ENCODE results near the gene MCTP1.
"Not testable (repeated sequence)": the region's sequence is repeated elsewhere in the genome, so short reads cannot be mapped to it uniquely, and the experiment has no call there.

The MCTP1 gene

DNA sequence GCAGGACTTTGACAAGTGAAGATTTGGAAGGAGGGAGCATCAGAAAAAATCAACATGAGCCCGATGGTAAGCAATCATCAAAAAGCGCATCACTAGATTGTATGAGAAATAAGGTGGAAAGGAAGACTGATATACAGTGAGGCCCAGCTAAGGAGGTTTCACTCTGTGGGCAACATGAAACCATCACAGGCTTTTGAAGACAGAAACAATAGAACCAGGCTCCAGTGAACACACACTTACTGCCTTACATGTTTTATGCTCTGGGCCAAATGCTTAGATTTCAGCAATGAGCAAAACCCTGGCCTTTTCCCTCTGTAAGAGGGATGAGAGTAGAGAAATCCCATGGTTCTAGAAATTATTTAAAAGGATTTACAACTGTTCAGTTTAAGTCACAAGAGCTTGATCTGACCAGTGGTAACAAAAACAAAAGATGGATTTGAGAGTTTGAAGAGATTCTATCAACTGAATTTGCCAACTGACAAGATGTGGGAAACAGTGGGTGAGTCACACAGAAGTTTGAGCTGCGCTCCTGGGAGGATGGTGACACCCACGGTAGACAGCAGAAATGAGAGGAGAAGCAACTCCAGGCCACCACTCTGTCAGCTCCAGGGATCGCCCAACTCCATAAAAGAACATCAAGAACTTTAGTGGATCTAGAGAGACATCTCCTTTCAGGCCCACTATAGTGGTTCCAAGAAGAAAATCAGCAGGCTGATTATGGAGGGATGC lies 261.8 kb downstream of the MCTP1 start:
- DNase-seq: no peak

DNA sequence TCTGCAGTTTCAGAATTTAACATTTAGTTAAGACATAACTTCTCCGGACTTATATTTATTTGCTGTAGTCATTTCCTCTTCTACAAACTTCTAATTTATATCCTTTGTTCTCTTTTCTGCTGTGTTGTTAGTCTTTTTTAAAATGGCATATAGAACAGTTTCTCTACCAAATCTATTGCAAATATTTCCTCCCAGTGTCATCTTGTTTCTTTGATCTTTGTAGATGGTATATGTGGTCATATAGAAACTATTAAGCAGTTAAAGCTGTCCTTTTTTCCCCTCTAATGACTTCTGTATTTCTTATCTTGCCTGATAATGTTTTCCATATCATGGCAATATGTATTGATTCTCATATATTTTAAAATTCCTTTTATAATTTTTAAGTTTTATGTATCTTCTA lies 264.5 kb downstream of the MCTP1 start:
- DNase-seq: no peak

DNA sequence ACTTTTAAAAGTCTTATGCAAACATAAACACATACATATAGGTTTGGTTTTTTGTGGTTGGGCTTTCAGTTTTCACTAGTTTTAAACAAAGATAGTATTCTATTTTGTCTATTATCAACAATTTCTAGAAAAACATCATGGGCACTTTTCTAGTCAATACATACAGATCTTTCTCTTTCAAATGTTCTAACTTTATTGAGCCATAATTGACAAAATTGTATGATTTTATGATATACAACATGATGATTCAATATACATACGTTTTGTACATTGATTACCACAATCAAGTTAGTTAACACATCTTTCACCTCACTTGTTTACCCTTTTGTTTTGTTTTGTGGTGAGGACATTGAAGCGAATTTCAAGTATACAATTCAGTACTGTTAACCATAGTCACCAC lies 265.9 kb downstream of the MCTP1 start:
- DNase-seq: no peak

GRCh38 chr5:95018511-95018910 lies 266.4 kb downstream of the MCTP1 start:
- DNase-seq: no peak

- DNase-seq: no peak
Observed at GRCh38 chr5:95009812-95010211, 275.1 kb downstream of the MCTP1 start.

DNA sequence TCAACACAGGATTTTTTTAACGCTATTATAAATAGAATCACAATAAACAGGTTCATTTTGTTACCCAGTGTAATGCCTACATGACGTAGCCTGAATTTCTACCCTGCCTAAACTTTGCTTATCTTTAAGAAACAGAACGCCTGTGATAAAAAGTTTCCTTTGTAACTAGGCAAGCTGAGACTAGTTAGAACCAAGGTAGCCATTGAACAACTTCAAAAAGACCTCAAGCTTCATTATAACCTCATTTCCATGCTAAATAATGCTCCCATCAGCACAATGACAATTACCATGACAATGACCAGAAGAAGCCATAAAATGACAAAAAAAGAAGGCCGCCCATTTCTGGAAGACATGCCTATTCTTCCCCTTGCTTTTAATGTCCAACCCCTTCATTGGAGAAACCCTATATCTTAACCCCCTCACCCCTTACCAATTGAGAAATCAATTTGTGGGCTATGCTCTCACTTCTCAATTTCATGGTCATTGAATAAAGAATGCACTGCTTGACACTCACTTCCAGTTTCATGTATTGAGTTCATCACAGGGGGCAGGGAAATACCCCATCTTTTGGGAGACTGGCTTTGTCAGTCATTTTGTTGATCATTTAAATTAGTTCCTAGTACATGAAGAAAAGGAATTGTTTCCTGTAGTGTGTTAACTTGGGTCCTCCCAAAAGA lies 276.8 kb downstream of the MCTP1 start:
- DNase-seq: no peak

DNA sequence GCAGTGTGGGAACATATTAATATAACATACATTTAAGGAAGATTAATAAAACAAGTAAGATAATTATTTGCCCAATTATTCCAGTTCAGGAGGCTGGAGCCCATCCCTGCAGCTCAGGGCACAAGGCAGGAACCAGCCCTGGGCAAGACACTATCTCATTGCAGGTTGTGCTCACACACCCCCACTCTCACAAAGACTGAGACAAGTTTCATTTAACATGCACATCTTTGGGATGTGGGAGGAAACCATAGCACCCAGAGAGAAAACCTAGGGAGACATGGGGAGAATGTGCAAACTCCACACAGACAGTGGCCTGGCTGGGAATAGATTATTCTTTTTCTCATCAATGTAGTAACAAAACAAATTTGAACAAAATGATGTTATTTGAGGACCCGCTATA lies 279.1 kb downstream of the MCTP1 start:
- no peak for DNase-seq

DNA sequence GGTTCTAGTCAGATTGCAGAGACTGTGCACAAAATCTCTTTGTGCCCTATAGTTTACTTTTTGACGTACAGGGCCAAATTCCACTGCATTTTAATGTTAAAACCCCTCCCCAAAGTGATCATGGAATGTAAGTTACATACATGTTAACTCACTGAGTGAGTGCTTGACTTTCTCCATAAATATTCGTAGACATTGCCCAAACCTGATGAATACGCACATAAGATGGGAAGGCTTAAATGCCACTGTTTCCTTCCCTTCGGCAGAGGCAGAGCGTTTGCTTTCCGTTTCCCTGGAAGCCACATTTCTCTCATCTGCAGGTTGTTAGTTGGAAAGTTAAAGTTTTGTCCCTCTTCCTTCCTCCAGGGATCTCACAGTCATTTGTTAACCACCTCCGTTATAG lies 286.2 kb downstream of the MCTP1 start:
- DNase-seq: no peak

DNA sequence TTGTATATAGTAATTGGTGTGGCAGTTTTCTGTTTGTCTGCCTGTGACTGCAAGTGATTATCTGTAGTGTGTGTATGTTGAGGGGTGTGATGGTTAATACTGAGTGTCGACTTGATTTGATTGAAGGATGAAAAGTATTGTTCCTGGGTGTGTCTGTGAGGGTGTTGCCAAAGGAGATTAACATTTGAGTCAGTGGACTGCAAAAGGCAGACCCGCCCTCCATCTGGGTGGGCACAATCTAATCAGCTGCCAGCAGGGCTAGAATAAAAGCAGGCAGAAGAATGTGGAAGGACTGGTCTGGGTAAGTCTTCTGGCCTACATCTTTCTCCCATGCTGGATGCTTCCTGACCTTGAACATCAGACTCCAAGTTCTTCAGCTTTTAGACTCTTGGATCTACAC lies 290.4 kb downstream of the MCTP1 start:
- DNase-seq: not testable (repeated sequence)

- no peak for DNase-seq
Observed at GRCh38 chr5:94993491-94993890, 291.4 kb downstream of the MCTP1 start.

DNA sequence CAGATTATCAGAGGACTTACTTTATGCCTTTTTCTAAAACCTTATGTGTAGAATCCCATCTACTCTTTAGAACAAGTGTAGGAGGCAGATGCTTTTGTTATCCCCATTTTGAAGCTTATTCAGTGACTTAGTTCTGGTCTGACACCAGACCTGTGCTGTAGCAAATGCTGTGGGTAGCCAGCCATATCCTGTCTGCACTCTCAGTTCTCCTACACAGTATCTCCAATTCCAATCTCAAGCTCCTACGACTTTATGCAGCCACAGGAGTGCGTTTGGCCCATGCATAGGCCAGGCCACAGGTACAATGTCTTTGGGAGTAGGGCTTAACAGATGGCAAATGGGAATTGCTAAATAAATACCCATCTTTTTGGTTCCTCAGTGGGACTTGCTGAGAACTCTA lies 292.6 kb downstream of the MCTP1 start:
- no peak for DNase-seq

DNA sequence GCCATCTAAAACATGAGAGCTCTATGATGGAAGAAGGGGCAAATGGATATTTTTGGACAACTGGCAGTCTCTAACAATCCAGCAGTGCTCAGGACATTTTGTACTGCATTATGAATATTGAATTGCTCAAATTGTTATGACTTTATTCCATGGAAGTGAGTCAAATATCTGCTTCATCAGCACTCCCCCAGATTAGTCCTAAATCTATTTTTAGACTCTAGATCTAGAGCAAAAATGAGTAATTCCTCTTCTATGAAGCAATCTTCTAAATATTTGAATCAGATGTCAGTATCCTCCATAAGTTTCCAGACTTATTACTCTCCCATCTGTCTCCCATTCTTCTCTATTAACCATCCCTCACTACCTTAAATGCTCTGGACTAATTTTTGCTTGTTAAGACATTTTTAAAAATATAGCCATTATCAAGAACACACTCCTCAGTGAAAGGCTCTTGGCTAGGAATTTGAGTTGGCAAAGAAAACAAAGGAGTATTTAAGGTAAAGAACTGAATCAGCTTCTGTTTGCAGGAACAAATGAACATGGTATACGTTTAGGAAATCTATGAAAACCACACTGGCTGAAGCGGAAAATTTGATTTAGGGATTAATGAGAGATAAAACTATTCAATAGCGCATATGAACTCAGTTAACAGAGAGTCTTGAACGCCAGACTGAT lies 300.9 kb downstream of the MCTP1 start:
- DNase-seq: no peak

DNA sequence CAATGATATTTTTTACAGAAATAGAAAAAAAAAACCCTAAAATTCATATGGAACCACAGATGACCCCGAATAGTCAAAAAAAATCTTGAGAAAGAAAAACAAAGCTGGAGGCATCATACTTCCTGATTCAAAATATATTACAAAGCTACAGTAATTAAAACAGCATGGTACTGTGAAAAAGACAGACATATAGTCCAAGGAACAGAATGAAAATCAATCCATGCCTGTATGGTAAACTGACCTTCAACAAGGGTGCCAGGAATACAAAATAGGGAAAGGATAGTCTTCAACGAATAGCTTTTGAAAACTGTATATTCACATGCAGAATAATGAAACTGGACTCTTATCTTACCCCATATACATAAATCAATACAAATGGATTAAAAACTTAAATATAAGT lies 307.5 kb downstream of the MCTP1 start:
- no peak for DNase-seq

DNA sequence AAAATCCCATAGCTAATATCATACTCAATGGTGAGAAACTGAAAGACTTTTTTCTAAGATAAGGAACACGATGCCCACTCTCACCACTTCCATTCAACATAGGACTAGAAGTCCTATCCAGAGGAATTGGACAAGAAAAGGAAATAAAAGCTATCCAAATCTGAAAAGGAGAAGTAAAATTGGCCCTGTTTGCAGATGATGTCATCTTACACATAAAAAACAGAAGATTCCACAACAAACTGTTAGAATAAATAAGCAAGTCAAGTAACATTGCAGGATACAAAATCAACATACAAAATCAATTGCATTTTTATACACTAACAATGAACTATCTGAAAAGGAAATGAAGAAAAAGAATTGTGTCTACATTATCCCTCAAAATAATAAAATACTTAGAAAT lies 308.0 kb downstream of the MCTP1 start:
- no peak for DNase-seq

DNA sequence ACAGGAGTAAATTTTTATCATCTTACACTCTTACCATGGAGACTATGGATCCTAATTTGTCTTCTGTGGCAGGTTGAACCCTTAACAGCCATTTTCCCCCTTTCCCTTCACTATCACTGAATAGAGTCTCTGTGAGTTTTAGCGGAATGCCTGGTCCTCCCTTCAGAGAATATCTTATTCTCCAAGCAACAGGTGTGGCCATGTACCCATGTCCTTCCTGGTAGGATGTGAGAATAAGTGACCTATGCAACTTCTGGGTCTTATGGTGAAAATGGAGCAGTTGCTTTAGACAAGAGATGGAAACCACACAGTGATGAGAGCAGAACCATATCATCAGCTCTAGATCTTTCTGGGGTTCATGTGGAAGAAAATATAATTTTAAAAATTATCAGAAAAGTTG lies 312.6 kb downstream of the MCTP1 start:
- no peak for DNase-seq

DNA sequence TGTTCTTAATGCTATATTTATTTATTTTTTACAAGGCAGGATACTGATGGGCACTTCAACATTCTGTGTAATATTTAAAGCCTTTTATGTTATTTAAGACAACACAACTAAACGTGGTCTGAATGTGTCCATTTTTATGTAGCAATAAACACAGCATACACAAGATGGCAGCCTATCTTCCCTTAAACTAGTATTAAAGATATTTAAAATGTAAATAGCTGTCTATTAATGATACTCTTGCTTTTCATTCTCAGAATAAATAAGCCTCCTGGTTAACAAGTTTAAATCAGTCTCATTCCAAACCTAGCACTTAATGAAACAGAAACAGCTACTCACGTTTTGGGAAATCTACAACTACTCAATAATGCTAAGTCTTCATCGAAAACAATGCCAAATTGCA lies 315.7 kb downstream of the MCTP1 start:
- no peak for DNase-seq

DNA sequence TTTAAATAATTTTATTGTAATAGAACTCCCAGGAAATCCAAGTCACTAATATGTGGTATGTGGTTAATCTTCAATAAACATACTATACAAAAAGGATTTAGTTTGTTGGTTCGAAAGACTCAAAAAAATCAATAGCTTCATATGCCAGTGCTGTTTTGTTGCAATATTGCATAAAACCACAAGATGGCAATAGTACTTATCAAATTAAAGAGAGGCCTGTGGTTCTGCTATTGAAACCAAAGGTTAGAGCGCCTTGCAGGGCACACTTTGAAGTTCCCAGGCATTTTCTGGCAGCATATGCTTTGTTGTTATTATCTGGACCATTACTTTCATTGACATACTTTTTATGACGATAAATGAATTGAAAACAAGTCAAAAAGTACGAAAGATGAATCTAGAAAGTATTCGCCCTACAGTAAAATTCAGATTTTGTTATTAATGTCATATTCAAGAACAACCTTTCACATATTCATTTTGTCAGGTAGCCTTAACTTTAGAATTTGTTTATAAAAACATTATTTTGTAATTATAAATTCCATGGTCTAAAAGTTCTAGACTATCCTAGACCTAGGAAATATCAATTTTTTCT lies 316.3 kb downstream of the MCTP1 start:
- DNase-seq: no peak

DNA sequence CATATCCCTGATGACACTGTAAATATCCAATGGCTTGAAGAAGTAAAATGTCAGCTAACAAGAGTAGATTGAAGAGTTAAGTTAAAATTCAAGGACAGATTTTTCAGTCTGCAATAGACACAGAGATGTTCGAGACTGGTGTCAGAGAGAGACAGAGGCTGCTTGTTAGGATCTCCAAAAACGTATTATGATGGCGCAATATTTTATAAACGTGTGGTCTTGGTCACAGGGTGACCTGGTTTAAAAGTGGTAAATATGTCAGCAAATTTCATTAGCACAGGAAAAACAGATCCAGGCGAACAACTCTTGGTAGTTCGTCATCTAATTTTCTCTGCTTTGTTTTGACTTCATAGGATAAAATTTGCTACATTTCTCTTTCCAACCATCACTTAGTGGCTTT lies 317.4 kb downstream of the MCTP1 start:
- DNase-seq: no peak

DNA sequence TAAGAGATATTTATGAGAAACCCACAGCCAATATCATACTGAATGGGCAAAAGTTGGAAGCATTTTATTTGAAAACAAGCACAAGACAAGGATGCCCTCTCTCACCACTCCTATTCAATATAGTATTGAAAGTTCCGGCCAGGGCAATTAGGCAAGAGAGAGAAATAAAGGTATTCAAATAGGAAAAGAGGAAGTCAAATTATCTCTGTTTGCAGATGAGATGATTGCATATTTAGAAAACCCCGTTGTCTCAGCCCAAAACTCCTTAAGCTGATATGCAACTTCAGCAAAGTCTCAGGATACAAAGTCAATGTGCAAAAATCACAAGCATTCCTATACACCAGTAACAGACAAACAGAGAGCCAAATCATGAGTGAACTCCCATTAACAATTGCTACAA lies 325.6 kb downstream of the MCTP1 start:
- not testable (repeated sequence) for DNase-seq

- DNase-seq: no peak
Observed at GRCh38 chr5:94945656-94946055, 339.2 kb downstream of the MCTP1 start.

- no peak for DNase-seq
Observed at GRCh38 chr5:94944160-94944559, 340.7 kb downstream of the MCTP1 start.

DNA sequence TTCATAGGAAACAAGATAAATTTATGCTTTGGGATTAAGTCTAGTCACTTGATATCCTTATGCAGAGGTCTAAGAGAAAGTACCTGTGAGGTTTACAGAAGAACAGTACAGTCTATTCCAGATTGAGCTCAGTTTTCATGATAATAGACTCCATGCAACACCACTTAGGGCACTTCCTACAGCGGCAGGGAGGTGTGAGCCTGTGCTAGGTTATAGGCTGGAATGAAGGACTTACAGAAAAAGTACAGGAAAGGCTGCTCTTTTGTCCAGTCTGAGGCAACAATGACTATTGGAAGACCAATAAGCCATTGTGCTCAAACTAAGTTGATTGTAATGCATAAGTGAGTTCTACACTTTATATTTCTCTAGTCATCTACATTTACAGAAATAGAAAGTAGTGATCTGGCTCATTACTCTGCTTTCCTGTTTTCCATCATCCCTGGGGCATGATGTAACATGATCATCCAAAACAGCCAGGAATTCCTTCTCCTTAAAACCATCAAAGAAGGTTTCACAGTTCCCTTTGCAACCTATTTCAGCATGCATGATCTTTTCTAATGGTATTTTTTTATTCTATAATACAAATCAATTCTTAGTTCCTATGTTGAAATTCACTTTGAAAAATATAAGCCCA lies 343.7 kb downstream of the MCTP1 start:
- DNase-seq: no peak

GRCh38 chr5:94932259-94932658 lies 352.6 kb downstream of the MCTP1 start:
- no peak for DNase-seq

Measured in effector CD4-positive, alpha-beta T cell (primary cell).